Calu3 (cell line): Measurements from ENCODE around the gene HMGXB4. TPM values are rescaled to one million over a fixed set of nuclear protein-coding genes. Genes with fewer than 3 reads are reported as not detected.
A peak's percentile ranks its signal among the peaks of the same experiment; 100 is the strongest.
"Not testable (repeated sequence)": the region's sequence is repeated elsewhere in the genome, so short reads cannot be mapped to it uniquely, and the experiment has no call there.

Experiments used
- BruUV-seq: library from RNA; stranded (reverse); fragments of 400-500 nt; replicated peaks from 2 replicates; lab custom pipeline; 2021; lab: Mats Ljungman, UMichigan
- CTCF ChIA-PET: fragments of 300-600 bp; sonication (Branson Sonifier 250); formaldehyde crosslinking; loops from one replicate; lab custom pipeline; 2022; ENCODE audit warnings: antibody characterized with exemption; lab: Charles Lee
- DNase-seq: peaks from one replicate; pipeline ENCODE4 v3.0.0; 2022
- H3K27ac Mint-ChIP-seq: one replicate; pipeline ENCODE4 v1.8.0; 2022; ENCODE audit warnings: mixed read lengths; ENCODE audit not compliant: unreplicated experiment
- H3K27me3 Mint-ChIP-seq: one replicate; pipeline ENCODE4 v1.8.0; 2022; ENCODE audit warnings: mixed read lengths; ENCODE audit not compliant: unreplicated experiment
- H3K36me3 Mint-ChIP-seq: one replicate; pipeline ENCODE4 v1.8.0; 2022; ENCODE audit warnings: mild to moderate bottlenecking, moderate library complexity, mixed read lengths; ENCODE audit not compliant: insufficient read depth, unreplicated experiment
- H3K4me1 Mint-ChIP-seq: one replicate; pipeline ENCODE4 v1.8.0; 2022; ENCODE audit warnings: mild to moderate bottlenecking, low read depth, mixed read lengths; ENCODE audit not compliant: unreplicated experiment
- H3K4me3 Mint-ChIP-seq: one replicate; pipeline ENCODE4 v1.8.0; 2022; ENCODE audit warnings: mild to moderate bottlenecking, low read depth, moderate library complexity, mixed read lengths; ENCODE audit not compliant: unreplicated experiment
- H3K9me3 Mint-ChIP-seq: one replicate; pipeline ENCODE4 v1.8.0; 2022; ENCODE audit warnings: low read depth, mixed read lengths; ENCODE audit not compliant: unreplicated experiment
- CTCF ChIP-seq: fragments of 200-600 bp; IDR thresholded peaks from one replicate; pipeline ENCODE4 v1.8.0; 2022; ENCODE audit warnings: antibody characterized with exemption; ENCODE audit not compliant: unreplicated experiment
- intact Hi-C: fragments of 100-400 bp; cut with micrococcal nuclease; formaldehyde crosslinking; loops from one replicate; pipeline ENCODE4 v1.10.0; 2022; ENCODE audit not compliant: unreplicated experiment
- total RNA-seq: library from RNA; stranded (reverse); gene quantifications from 2 replicates; pipeline ENCODE4 v1.2.3, GENCODE V29; 2022

HMGXB4 gene
- total RNA-seq, 1 experiment from 2014 or later = 37.5 TPM

GRCh38 chr22:35231585-35232084, 25.7 kb upstream of the HMGXB4 start:
- Mint-ChIP-seq H3K27me3 (peaks cover 77% of the 10 kb centered on the region), H3K27ac (no peak overlapping the region), H3K36me3 (no peaks in the 10 kb centered on the region), H3K4me1 (no peaks in the 10 kb centered on the region), H3K4me3 (no peak overlapping the region), H3K9me3 (no peaks in the 10 kb centered on the region)
- peak; percentile 96 for TF ChIP-seq CTCF
- peak; percentile 82 for DNase-seq
- CTCF ChIA-PET = interaction anchor here (0.6 to 1.1 kb wide), 20 partner anchors 9 to 1322 kb away, joined by 3 to 20 read pairs (median 3); partner anchors contain the start of gene HMGXB4
- no TSS peak for BruUV-seq
- intact Hi-C loops = loop anchor here (2.0 to 5.0 kb wide), 2 partner anchors 77 to 189 kb away; no protein-coding TSS in a partner anchor

GRCh38 chr22:35238749-35239148, 18.5 kb upstream of the HMGXB4 start:
- H3K27me3 Mint-ChIP-seq = peaks cover 56% of the 10 kb centered on the region
- intact Hi-C loops, H3K4me1 Mint-ChIP-seq, H3K27ac Mint-ChIP-seq, CTCF ChIA-PET, H3K9me3 Mint-ChIP-seq, DNase-seq, BruUV-seq, H3K4me3 Mint-ChIP-seq, H3K36me3 Mint-ChIP-seq: not testable (repeated sequence)

- DNase-seq, intact Hi-C loops, BruUV-seq, H3K36me3 Mint-ChIP-seq, H3K4me3 Mint-ChIP-seq, H3K4me1 Mint-ChIP-seq, CTCF ChIA-PET, H3K9me3 Mint-ChIP-seq, H3K27ac Mint-ChIP-seq: not testable (repeated sequence)
- H3K27me3 Mint-ChIP-seq = peaks cover 13% of the 10 kb centered on the region
Measured at GRCh38 chr22:35244507-35244906, 12.8 kb upstream of the HMGXB4 start.

GRCh38 chr22:35250156-35250555, 7.1 kb upstream of the HMGXB4 start:
- Mint-ChIP-seq H3K27ac (no peak overlapping the region), H3K9me3 (no peaks in the 10 kb centered on the region), H3K36me3 (no peaks in the 10 kb centered on the region), H3K4me3 (no peak overlapping the region), H3K27me3 (peaks cover 5% of the 10 kb centered on the region), H3K4me1 (no peaks in the 10 kb centered on the region)
- no TSS peak for BruUV-seq
- intact Hi-C loops = no loop called here
- CTCF ChIA-PET = interaction anchor here (0.7 kb wide), 1 partner anchor 14 kb away, joined by 4 read pairs; no protein-coding TSS in a partner anchor
- TF ChIP-seq CTCF = no peak
- DNase-seq = no peak

GRCh38 chr22:35253946-35254345, 3.3 kb upstream of the HMGXB4 start:
- H3K4me1 Mint-ChIP-seq = peaks cover 17% of the 10 kb centered on the region
- BruUV-seq = no TSS peak
- H3K36me3 Mint-ChIP-seq = peaks cover 24% of the 10 kb centered on the region
- DNase-seq = no peak
- no peaks in the 10 kb centered on the region for H3K27me3 Mint-ChIP-seq
- CTCF ChIA-PET = no interaction called here
- intact Hi-C loops = no loop called here
- no peak overlapping the region for H3K27ac Mint-ChIP-seq
- H3K9me3 Mint-ChIP-seq = no peaks in the 10 kb centered on the region
- no peak overlapping the region for H3K4me3 Mint-ChIP-seq
- TF ChIP-seq CTCF = no peak
